ENCODE data around the gene PTPRM.

The PTPRM gene

DNA sequence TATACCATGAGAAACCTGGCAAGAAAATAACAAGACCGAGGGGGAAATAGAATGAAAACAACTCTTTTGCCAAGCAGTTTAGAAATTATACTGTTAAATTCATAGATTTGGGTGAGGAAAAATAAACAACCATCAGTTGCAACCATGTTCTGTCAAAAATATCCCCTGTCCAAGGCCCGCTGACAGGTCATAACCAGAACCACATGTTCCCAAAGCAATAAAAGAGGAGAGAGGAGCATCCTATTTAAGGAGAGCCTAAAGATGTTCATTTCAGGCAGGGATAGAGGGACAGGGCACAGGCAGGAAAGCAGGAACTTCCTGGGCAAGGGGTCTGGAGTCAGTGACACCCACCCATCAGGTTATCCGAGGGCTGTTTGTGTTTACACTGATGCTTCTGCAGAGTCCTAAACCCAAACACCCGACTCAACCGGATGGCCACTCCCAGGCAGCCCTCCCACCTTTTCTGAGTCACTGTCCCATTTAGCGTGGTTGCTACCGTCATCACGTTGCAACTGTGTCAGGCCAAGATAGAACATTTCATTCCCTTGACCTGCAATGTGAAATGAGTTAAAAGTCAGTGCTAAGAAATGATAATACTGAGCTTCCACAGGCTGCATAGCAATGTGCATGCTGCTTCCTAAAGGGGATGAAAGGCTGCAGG is 573.9 kb downstream of the PTPRM start:
- no peak for DNase-seq (ENCODE audit: extremely low read depth in 1 of 2, low read depth in 1 of 2)

DNA sequence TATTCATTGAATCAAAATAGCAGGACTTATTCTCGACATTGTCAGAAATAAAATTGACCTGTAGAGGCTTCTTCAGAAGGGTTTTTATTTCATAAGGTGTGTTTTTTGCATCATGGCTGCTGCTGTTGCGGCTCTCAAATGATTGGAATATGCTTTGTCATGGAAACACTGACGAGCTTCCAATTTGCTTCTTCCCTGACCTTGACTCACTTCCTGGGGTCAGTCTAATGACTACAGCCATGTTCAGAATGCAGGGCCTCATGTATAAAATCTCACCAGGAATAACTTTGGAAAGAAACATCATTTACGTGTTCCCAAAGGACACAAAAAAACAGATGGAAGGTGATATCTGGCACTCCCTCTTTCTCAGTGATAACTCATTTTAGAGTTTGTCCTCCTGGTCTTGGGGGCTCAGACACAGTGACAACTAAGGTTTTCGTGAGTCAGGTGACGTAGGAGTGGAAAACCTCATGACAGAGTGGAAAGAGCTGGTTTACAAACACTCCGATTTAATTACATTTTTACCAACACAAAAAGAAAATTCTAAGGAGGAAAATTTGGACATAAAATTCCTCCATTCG is 575.1 kb downstream of the PTPRM start:
- DNase-seq (ENCODE audit: extremely low read depth in 1 of 2, low read depth in 1 of 2), result no peak

DNA sequence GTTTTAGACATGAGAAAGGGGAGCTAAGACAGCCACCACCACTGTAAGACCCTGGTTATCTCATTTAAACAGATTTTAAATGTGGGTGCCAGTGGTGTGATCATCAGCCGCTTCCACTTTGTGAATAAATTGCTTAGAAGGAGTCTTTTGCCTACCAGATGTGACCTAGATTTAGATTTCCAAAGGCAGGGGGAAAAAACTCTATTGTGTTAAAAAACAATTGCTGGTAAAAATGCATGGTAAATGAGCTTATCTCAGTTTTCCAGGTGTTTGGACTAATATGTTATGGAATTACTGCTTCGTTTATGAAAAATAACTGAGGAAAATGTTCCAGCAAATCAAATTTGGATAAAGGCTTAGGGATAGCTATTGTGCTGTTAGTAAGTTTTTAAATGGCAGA is 575.8 kb downstream of the PTPRM start:
- DNase-seq (ENCODE audit: extremely low read depth in 1 of 2, low read depth in 1 of 2), result no peak

DNA sequence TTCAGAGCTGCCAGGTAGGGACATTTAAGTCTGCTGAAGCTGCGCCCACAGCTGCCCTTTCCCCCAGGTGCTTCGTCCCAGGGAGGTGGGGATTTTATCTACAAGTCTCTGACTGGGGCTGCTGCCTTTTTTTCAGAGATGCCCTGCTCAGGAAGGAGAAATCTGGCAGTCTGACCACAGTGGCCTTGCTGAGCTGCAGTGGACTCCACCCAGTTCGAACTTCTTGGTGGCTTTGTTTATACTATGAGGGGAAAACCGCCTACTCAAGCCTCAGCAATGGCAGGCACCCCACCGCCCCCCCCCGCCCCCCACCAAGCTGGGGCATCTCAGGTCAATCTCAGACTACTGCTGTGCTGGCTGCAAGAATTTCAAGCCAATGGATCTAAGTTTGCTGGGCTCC is 584.1 kb downstream of the PTPRM start:
- DNase-seq (ENCODE audit: extremely low read depth in 1 of 2, low read depth in 1 of 2), result no peak

DNA sequence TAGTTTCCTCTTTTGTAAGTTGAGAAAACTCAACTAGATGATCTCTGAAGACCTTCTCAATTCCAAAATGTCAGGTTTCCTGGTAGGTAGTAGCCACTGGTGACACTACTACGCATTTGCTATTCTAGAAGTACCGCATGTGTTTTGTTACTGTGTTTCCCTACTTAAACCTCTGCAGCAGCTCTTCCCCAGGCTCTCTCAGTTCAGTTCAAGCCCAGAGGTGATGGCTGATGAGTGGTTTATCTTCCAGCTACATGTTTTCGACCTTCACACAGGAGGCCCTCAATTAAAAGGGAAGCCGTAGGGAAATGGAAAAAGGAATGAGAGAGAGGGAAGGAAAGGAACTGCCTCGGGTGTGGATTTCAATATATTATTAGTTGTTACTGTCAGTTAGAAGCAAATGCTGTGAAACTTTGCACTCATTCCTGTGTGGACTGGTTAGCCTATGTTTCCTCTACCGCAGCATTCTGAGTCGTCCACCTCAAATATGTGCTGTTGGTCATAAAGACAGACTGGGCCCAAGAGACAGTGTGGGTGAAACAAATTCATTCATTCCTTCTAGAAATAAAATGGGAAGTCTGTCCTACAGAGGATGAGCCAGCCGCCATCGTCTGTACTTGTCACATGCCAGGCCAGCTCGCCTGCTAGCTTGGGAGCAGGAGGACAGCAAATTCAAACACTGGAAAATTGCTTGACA is 586.9 kb downstream of the PTPRM start:
- DNase-seq (ENCODE audit: extremely low read depth in 1 of 2, low read depth in 1 of 2), result no peak

DNA sequence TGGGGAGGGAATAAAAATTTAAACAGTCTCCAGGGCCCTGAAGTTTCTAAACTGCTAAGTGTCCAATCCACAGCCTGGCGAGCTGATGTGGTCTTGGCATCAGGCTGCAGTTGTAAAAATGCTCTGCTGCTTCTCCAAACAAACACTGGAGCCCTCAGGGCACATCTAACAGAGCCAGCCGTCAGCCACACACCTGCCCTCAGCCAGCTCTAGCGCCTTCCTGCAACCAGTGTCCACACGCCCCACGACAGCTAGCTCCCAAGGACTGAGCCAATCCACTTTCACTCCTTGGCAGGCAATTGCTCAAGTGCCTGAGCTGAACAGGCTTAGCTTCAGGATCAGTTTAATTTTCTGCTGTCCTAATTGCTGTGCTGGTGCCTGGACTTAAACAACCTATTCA is 595.7 kb downstream of the PTPRM start:
- no peak for DNase-seq (ENCODE audit: extremely low read depth in 1 of 2, low read depth in 1 of 2)

DNA sequence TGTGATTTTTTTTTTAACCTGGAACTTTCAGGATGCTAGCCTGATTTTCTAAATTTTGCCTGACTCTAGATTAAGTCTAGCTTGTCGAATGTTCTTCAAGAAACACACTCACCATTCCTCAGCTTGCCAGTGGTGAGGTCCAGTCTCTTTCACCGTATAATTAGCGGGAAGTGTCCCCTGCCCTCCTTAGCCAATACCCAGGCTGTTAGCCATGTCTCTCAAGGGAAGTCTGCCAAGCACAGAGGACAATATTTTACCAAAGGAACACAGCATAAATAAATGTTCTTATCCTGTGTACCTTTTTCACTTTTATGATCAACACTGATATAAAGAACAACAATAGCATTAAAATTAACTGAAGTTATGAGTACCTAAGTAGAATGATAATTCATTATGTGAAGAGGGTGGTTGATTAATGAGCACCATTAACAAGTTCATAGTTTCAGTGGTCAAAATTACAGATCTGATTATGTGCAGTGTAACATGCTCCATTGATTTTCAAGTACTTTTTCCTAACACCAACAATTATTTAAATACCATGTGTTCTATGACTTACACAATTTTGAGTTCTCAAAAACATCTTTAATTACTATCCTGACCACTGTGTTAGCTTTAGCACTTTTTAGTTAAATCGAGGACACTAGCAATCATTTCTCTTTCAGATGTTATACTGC is 596.3 kb downstream of the PTPRM start:
- DNase-seq (ENCODE audit: extremely low read depth in 1 of 2, low read depth in 1 of 2), result no peak

DNA sequence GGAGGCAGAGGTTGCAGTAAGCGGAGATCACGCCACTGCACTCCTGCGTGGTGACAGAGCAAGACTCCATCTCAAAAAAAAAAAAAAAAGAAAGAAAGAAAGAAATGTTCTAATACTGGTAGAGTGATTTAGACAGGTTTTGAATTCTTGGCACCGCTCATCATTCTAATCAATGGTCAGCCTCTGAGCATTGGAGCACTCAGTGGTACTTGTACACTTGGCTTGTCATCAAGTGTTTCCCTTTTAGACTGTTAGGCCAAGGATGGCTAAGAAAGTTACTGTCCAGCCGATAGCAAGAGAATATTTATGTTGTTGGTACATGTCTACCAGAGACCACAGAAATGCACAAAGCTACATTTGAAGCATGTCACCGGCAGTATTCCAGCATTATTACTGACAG is 598.0 kb downstream of the PTPRM start:
- no peak for DNase-seq (ENCODE audit: extremely low read depth in 1 of 2, low read depth in 1 of 2)

DNA sequence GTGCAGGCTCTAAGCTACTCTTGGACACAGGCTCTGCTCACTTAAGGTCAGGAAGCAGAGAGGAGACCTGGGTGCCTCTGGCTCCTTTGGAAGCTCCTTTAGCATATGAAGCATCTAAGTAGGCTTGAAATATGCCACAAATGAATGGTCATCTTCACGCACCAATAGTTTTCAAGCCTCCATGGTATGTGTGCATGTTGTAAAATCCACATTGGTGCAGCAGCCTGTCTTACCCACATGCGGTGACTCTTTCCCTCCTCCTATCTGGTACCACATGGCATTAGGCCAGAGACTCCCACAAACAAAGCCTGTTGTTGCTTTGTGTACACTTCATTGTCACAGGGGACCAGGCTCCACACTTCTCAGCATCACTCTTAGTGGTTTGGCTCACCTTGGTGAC is 599.9 kb downstream of the PTPRM start:
- no peak for DNase-seq (ENCODE audit: extremely low read depth in 1 of 2, low read depth in 1 of 2)

DNA sequence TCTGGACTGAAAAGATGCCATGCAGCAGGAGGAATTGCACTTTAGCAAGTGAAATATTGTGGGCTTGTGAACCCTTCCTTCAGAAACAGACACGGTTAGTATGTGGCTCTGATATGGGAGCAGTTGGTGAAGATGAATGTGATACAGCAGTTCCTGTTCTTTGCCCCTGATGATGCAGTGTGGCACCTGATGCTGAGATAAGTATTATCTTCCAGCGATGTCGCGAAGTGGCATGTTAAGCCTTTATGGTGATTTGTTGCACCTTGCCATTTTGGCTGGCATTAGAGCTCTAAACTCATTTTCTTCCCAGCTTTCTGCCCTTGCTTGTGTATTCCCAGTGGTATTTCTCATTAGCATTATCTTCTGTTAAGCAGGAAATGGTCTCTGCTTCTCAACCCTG is 600.6 kb downstream of the PTPRM start:
- no peak for DNase-seq (ENCODE audit: extremely low read depth in 1 of 2, low read depth in 1 of 2)

DNA sequence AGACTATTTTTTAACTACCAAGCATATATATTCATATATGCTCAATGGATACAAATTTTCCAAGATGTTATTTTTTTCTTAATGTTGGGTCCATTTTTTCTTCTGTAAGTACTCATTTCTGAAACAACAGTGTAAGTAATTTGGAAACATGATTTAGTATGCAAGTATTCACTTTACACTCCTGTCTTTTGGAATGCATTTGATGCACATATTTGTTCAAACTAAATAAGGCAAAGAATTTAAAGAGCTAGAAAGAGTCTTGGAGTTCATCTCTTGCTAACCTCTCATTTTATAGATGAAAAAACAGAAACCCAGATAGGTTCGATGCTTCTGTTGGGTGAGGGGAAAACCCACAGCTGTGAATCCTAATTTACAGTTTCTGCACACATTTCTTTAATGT is 602.6 kb downstream of the PTPRM start:
- DNase-seq (ENCODE audit: extremely low read depth in 1 of 2, low read depth in 1 of 2), result no peak

DNA sequence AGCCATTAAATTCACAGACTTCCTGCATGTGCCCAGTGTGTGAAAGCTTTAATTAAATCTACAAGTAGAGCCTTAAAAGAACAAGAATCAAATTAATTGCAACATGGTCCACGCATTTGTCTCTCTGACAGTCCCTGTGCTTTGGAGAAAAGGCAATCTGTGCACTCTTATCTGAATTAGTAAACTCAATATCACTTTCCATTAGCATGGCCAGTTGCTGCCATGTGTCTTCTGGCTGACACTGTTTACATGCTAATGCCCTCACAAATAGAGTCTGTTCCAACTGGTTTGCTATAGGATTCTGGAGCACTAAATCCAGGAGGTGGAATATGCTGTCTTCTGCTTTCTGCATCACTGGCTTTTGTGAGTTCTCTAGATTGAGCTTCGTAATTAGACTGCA is 607.7 kb downstream of the PTPRM start:
- DNase-seq (ENCODE audit: extremely low read depth in 1 of 2, low read depth in 1 of 2), result no peak

DNA sequence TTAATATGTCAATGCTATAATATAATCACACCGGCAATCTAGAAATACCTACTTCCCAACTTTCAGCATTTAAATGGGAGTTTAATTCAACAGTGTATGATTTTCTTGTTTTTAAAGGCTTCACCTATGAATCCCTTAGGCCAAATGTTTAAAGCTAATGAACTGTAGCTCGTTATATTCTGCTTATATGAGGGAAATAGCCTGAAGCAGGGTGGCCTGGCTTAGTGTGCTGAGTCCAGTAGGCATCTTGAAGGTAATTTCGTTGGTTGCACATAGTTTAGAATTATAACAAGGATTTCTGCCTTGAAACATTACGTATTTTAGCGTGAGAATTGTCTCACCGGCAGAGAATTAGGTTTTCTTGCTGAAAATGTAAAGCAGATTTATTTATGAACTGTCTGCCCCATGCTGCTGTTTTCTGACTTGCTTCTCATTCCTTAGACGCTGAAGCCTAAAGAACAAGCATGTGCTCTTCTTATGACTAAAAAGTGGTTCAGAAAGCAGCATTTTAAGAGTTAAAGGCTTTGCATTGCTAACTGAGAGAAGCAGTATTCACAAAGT is 608.5 kb downstream of the PTPRM start:
- DNase-seq (ENCODE audit: extremely low read depth in 1 of 2, low read depth in 1 of 2), result no peak

DNA sequence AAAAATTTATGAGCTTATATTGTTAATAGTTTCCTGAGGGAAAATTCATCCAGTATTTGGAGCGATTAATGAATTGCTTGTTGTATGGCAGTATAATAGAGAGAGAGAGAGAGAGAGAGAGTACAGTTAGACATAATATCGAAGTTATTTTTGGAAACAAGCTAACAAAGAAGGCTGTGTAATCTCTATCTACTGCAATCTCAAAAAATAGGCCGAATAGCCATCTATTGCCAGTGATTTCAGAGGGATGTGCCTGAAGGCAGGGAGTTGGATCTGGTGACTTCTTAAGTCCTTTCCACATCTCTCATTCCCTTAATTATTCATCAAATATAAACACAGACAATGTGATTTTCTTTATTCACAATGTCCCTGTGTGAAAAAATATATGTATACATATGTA is 609.0 kb downstream of the PTPRM start:
- no peak for DNase-seq (ENCODE audit: extremely low read depth in 1 of 2, low read depth in 1 of 2)

DNA sequence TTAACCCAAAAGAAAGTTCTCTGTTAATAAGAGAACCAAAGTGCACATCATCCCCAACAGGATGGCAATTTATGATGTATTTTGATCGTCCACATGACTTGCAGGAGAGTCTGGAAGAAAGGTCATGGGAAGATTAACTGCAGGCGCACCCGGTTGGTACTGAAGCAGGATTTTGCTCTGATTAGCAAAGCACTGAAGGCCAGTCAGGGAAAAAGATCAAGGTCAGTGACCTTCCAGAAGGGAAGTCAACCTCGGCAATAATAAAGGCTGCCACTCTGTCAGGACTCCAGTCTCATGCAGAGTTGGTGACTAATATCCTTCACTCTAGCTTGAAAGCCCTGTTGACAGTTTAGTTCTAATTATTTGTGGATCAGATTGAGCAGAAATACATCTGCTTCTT is 609.4 kb downstream of the PTPRM start:
- DNase-seq (ENCODE audit: extremely low read depth in 1 of 2, low read depth in 1 of 2), result no peak

DNA sequence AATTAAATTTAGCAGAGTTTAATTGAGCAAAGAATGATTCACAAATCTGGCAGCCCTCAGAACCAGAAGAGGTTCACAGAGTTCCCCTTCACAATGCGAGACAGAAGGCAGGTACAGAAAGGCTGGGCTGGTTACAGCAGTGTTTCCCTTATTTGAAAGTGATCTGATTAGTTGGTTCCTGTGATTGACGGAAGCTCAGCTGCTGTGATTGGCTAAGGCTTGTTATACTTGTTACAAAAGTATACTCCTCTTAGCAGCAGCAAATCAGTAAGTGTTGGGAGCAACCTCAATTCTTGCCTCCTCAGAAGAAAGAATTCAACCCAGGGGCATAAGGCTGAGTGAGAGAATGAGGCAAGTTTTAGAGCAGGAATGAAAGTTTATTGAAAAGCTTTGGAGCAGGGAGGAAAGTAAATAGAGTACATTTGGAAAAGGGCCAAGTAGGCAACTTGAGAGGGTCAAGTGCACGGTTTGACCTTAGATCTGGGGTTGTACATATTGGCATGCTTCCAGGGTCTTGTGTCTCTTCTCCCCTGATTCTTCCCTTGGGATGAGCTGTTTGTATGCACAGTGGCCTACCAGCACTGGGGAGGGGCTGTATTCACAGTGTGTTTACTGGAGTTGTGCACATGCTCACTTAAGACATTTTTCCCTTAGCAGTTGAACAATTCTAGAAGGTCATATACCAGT is 610.4 kb downstream of the PTPRM start:
- DNase-seq (ENCODE audit: extremely low read depth in 1 of 2, low read depth in 1 of 2), result no peak

DNA sequence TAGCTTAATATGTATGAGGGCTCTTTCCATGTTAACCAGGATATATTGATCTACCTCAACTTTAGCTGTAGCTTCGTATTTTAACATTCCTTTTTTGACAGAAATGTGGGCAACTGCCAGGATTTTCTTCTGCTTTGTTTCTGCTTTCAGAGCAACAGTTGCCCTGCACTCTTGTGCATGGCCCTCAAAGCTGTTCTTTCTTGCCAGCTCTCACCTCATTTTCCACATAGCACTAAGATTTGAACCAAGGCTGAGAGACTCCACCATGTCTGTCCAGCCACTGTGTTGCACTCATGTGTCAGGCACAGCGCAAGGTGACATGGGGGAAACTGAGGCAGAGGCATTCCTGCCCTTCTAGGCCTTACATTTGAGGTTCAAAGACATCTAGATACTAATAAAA is 619.3 kb downstream of the PTPRM start:
- DNase-seq (ENCODE audit: extremely low read depth in 1 of 2, low read depth in 1 of 2), result no peak

DNA sequence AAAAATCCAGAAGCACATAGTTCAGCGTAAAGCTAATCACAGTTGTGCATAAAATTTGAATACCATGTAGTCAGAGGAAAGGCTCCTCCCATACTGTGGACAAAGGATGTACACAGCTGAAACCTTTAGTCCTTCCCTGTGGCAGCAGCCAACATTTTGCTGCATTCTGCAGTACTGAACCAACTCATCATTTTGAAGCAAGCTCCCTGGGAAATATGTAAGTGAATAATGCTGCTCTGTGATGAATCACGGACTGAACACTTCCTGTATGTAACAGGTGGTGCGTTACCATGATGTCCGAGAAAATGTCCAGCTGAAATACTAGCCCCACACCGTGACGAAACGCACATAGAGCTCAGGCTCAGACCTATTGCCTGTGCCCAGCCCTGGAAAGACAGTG is 621.1 kb downstream of the PTPRM start:
- DNase-seq (ENCODE audit: extremely low read depth in 1 of 2, low read depth in 1 of 2), result no peak

DNA sequence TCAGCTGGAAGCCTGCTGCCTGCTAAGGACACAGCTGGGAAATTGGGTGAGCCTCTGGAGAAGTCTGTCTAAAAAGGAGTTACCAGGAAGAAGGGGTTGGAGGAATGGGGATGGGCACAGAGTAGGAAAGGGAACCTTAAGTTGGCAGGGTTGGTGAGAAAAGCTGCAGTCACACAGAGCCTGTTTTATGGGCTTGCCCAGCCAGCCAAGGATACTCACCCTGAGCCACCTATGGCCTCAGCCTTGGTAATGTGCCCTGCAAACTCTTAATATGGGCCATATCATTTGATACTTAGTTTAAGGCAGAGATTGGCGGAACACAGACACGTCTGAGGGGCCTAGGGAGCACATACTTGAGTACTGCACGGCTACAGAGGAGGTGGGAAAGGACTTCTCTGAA is 623.9 kb downstream of the PTPRM start:
- DNase-seq (ENCODE audit: extremely low read depth in 1 of 2, low read depth in 1 of 2), result no peak

DNA sequence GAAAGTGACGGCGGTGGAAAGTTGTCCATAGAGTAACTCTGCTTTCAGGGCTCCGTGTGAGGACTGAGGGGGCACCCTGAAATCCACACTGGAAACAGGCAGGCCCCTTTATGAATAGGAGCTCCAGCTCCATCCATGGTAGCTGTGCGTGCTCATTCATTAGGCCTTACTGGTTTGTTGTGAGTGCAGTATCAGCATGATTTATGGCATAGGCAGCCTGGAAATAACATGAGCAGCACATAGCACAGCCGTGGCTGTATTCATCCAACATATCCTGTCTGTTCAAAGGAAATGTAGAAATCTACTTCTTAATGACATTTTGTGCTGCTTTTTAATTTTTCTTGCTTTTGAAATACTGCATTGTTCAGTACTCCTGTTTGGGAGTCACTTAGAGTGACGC is 627.3 kb downstream of the PTPRM start:
- DNase-seq (ENCODE audit: extremely low read depth in 1 of 2, low read depth in 1 of 2), result no peak

DNA sequence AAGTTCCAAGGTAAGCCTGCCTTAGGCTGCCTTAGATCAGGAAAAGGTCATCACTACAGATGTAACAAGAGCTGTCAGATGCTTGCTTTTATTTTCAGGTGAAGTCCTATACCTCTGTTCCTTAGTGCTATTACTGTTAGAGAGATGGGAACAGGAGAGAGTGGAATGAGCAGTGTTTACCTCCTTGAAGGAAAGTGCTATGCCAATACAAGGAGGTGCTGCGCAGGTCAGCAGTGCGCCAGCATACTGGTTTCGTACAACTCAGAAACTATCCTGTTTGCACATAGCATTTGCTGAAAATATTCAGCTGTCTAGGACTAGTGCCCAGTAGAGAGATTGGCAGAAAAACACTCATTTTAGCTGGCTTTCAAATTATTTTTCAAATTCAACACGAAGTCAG is 629.1 kb downstream of the PTPRM start:
- no peak for DNase-seq (ENCODE audit: extremely low read depth in 1 of 2, low read depth in 1 of 2)
